Measurements from ENCODE around the gene MED20.

- TF ChIP-seq SP4 (IDR thresholded peaks at IDR 0.05; ENCODE audit: low read length) (no peak), KDM5A (IDR thresholded peaks at IDR 0.05; ENCODE audit: low read length) (no peak), CEBPB (IDR thresholded peaks at IDR 0.05; ENCODE audit: low read depth, low read length) (no peak), CBX5 (IDR thresholded peaks at IDR 0.05; ENCODE audit: low read depth, low read length) (no peak), SIX5 (IDR thresholded peaks at IDR 0.05; ENCODE audit: low read depth, low read length) (no peak), KDM4A (IDR thresholded peaks at IDR 0.05; ENCODE audit: low read depth, low read length, severe bottlenecking) (no peak), ZNF274 (IDR thresholded peaks at IDR 0.05; ENCODE audit: borderline replicate concordance, extremely low read depth, low read length) (no peak)
- TF ChIP-seq, protein P1, sequence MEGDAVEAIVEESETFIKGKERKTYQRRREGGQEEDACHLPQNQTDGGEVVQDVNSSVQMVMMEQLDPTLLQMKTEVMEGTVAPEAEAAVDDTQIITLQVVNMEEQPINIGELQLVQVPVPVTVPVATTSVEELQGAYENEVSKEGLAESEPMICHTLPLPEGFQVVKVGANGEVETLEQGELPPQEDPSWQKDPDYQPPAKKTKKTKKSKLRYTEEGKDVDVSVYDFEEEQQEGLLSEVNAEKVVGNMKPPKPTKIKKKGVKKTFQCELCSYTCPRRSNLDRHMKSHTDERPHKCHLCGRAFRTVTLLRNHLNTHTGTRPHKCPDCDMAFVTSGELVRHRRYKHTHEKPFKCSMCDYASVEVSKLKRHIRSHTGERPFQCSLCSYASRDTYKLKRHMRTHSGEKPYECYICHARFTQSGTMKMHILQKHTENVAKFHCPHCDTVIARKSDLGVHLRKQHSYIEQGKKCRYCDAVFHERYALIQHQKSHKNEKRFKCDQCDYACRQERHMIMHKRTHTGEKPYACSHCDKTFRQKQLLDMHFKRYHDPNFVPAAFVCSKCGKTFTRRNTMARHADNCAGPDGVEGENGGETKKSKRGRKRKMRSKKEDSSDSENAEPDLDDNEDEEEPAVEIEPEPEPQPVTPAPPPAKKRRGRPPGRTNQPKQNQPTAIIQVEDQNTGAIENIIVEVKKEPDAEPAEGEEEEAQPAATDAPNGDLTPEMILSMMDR (IDR thresholded peaks at IDR 0.05; ENCODE audit: control extremely low read depth in 1 of 3, insufficient read depth in 1 of 3, low read depth in 1 of 3, low read length in 3 of 3): no peak
Measured at GRCh38 chr6:41934278-41935192, 13.6 kb upstream of the MED20 start.
